ENCODE data around the gene PBRM1.

Gene PBRM1

GRCh38 chr3:52620580-52620979 lies 65.1 kb downstream of the PBRM1 start:
- Histone ChIP-seq H3K79me2 (ENCODE audit: low read length) (no peaks in the 10 kb centered on the region), H3K4me1 (ENCODE audit: low read length) (no peaks in the 10 kb centered on the region), H2AFZ (ENCODE audit: low read length) (no peak overlapping the region), H3K9me3 (replicated peaks; ENCODE audit: insufficient read depth, low read length) (no peaks in the 10 kb centered on the region), H3K4me3 (ENCODE audit: low read length) (no peak overlapping the region), H3K9ac (ENCODE audit: low read length) (no peak overlapping the region), H3K27ac (ENCODE audit: low read length) (no peak overlapping the region), H3K4me2 (ENCODE audit: low read depth, low read length) (no peak overlapping the region), H3K36me3 (replicated peaks; ENCODE audit: insufficient read depth, low read length) (no peaks in the 10 kb centered on the region; the same call in 1 of the 2 replicates), H4K20me1 (ENCODE audit: insufficient read depth, low read length) (no peaks in the 10 kb centered on the region), H3K9me2 (replicated peaks; ENCODE audit: insufficient read depth, low read length) (no peaks in the 10 kb centered on the region), H3K27me3 (replicated peaks; ENCODE audit: insufficient read depth, low read length) (no peaks in the 10 kb centered on the region), H3F3A (ENCODE audit: insufficient read depth, low read length) (no peaks in the 10 kb centered on the region)
- no peak for TF ChIP-seq EZH2phosphoT487 (IDR thresholded peaks at IDR 0.05; ENCODE audit: low read length)
- no peak for TF ChIP-seq CTCF (IDR thresholded peaks at IDR 0.05; ENCODE audit: low read length)
- no peak for TF ChIP-seq EZH2 (optimal IDR thresholded peaks at IDR 0.05; ENCODE audit: low read depth, low read length)
- no peak for DNase-seq

- Histone ChIP-seq H4K20me1 (ENCODE audit: insufficient read depth, low read length) (no peaks in the 10 kb centered on the region), H3K4me2 (ENCODE audit: low read depth, low read length) (no peak overlapping the region), H3K4me1 (ENCODE audit: low read length) (no peaks in the 10 kb centered on the region), H3K9me2 (replicated peaks; ENCODE audit: insufficient read depth, low read length) (no peaks in the 10 kb centered on the region), H3K27ac (ENCODE audit: low read length) (no peak overlapping the region), H3K4me3 (ENCODE audit: low read length) (no peak overlapping the region), H3K27me3 (replicated peaks; ENCODE audit: insufficient read depth, low read length) (no peaks in the 10 kb centered on the region), H3K79me2 (ENCODE audit: low read length) (no peaks in the 10 kb centered on the region), H3K9me3 (replicated peaks; ENCODE audit: insufficient read depth, low read length) (no peaks in the 10 kb centered on the region), H3F3A (ENCODE audit: insufficient read depth, low read length) (no peaks in the 10 kb centered on the region), H2AFZ (ENCODE audit: low read length) (no peak overlapping the region), H3K36me3 (replicated peaks; ENCODE audit: insufficient read depth, low read length) (no peaks in the 10 kb centered on the region; the same call in 1 of the 2 replicates), H3K9ac (ENCODE audit: low read length) (no peak overlapping the region)
- TF ChIP-seq EZH2phosphoT487 (IDR thresholded peaks at IDR 0.05; ENCODE audit: low read length) (no peak), CTCF (IDR thresholded peaks at IDR 0.05; ENCODE audit: low read length) (no peak)
- DNase-seq = no peak
Observed at GRCh38 chr3:52615166-52615565, 70.5 kb downstream of the PBRM1 start.

- Histone ChIP-seq H3K4me1 (ENCODE audit: low read length) (no peaks in the 10 kb centered on the region), H2AFZ (ENCODE audit: low read length) (no peak overlapping the region), H3K36me3 (replicated peaks; ENCODE audit: insufficient read depth, low read length) (no peaks in the 10 kb centered on the region; the same call in 1 of the 2 replicates), H3K79me2 (ENCODE audit: low read length) (no peaks in the 10 kb centered on the region), H3K4me2 (ENCODE audit: low read depth, low read length) (no peak overlapping the region), H3K9me3 (replicated peaks; ENCODE audit: insufficient read depth, low read length) (no peaks in the 10 kb centered on the region), H3K4me3 (ENCODE audit: low read length) (no peak overlapping the region), H3K9ac (ENCODE audit: low read length) (no peak overlapping the region), H4K20me1 (ENCODE audit: insufficient read depth, low read length) (no peaks in the 10 kb centered on the region), H3K27ac (ENCODE audit: low read length) (no peak overlapping the region), H3F3A (ENCODE audit: insufficient read depth, low read length) (no peaks in the 10 kb centered on the region), H3K27me3 (replicated peaks; ENCODE audit: insufficient read depth, low read length) (no peaks in the 10 kb centered on the region), H3K9me2 (replicated peaks; ENCODE audit: insufficient read depth, low read length) (no peaks in the 10 kb centered on the region)
- no peak for DNase-seq
- TF ChIP-seq CTCF (IDR thresholded peaks at IDR 0.05; ENCODE audit: low read length) (no peak), EZH2phosphoT487 (IDR thresholded peaks at IDR 0.05; ENCODE audit: low read length) (no peak), EZH2 (optimal IDR thresholded peaks at IDR 0.05; ENCODE audit: low read depth, low read length) (no peak)
Observed at GRCh38 chr3:52614689-52615088, 71.0 kb downstream of the PBRM1 start.
